RWPE2 (cell line): ENCODE results near the gene PPP1R7.

Source experiments
- ATAC-seq: fragments of 200-7000 bp; cut with Tn5 transposase; 3 replicates; pipeline ENCODE4 v1.9.1; 2021; ENCODE audit warnings: low read depth
- DNase-seq: peaks from one replicate; pipeline ENCODE4 v3.0.0-alpha.2; 2020; ENCODE audit warnings: low spot score
- H3K27ac ChIP-seq: fragments of 450-650 bp; 2 replicates; pipeline ENCODE4 v1.5.1; 2017; ENCODE audit warnings: mild to moderate bottlenecking; ENCODE audit not compliant: poor library complexity, severe bottlenecking
- H3K27me3 ChIP-seq: fragments of 250-450 bp; sonication (Bioruptor Pico); 2 replicates; pipeline ENCODE4 v1.5.1; 2021; ENCODE audit warnings: mild to moderate bottlenecking, moderate library complexity; ENCODE audit not compliant: insufficient read depth, poor library complexity, severe bottlenecking
- H3K36me3 ChIP-seq: fragments of 250-450 bp; sonication (Bioruptor Pico); 2 replicates; pipeline ENCODE4 v1.5.1; 2020; ENCODE audit warnings: low read depth, mild to moderate bottlenecking, moderate library complexity
- H3K4me1 ChIP-seq: fragments of 250-450 bp; sonication (Bioruptor Pico); 2 replicates; pipeline ENCODE4 v1.5.1; 2021; ENCODE audit warnings: mild to moderate bottlenecking, moderate library complexity; ENCODE audit not compliant: insufficient read depth, poor library complexity, severe bottlenecking
- H3K4me3 ChIP-seq: fragments of 250-450 bp; sonication (Bioruptor Pico); 2 replicates; pipeline ENCODE4 v1.5.1; 2021; ENCODE audit warnings: mild to moderate bottlenecking, moderate library complexity; ENCODE audit not compliant: severe bottlenecking
- H3K9me3 ChIP-seq: fragments of 250-450 bp; sonication (Bioruptor Pico); 2 replicates; pipeline ENCODE4 v1.5.1; 2021; ENCODE audit warnings: mild to moderate bottlenecking, moderate library complexity; ENCODE audit not compliant: severe bottlenecking
- TF ChIP-seq, protein P1 (sequence below): fragments of 450-650 bp; IDR thresholded peaks from one replicate; pipeline ENCODE4 v1.5.1; 2017; ENCODE audit warnings: mild to moderate bottlenecking, moderate library complexity; ENCODE audit not compliant: poor library complexity, severe bottlenecking

Gene PPP1R7

DNA sequence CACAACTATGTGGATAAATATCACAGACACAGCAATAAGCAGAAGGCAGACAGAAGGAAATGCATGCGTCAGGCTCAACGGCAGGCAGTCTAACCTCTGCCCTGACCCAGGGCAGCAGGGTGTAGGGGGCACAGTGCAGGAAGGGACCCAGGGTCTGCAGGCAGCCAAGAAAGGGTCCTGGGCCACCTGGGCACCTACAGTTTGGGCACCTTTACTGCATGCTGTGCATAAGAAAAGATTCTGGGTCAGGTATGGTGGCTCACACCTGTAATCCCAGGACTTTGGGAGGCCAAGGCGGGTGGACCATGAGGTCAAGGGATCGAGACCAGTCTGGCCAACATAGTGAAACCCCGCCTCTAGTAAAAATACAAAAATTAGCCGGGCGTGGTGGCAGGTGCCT is 18.7 kb upstream of the PPP1R7 start:
- TF ChIP-seq, protein P1, sequence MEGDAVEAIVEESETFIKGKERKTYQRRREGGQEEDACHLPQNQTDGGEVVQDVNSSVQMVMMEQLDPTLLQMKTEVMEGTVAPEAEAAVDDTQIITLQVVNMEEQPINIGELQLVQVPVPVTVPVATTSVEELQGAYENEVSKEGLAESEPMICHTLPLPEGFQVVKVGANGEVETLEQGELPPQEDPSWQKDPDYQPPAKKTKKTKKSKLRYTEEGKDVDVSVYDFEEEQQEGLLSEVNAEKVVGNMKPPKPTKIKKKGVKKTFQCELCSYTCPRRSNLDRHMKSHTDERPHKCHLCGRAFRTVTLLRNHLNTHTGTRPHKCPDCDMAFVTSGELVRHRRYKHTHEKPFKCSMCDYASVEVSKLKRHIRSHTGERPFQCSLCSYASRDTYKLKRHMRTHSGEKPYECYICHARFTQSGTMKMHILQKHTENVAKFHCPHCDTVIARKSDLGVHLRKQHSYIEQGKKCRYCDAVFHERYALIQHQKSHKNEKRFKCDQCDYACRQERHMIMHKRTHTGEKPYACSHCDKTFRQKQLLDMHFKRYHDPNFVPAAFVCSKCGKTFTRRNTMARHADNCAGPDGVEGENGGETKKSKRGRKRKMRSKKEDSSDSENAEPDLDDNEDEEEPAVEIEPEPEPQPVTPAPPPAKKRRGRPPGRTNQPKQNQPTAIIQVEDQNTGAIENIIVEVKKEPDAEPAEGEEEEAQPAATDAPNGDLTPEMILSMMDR = no peak

DNA sequence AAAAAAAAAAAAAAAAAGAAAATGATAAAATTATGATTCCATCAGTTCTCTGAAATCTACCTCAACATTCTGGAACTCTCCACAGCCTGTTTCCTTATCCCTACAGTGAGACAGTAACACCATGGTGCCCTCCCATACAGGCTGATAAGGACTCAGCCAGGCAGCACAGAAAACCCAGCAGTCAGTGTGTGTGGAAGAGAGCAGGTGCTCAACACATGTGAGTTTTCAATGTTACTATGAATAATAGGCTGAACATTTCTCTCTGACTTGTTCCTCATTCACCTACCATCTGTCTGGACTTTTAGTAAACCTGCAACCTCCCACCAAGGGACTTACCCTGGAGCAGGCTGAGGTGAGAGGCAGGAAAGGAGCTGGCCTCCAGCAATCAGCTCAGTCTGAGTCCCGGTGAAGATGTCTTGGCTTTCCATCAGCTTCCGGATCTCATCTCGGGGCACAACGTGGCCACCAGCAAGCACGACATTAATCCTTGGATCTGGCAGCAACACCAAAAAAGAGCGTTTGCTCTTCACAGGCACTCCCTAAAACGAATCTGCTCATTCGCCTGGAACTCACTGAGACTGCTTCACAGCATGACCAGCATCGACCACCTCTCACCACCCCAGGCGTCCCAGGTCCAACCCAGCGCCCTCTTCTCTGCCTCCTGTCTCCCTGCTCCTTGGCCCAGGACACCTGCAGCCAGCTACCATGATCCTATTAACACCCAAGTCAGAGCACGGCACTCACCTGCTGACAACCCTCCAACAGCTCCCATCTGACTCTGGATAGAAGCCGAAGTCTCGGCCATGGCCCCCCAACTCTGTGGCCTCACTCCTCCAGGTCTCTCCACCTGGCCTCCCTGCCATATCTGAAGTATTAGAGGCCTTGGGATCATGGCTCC is 17.5 kb upstream of the PPP1R7 start:
- Histone ChIP-seq H3K4me3 (no peak overlapping the region), H3K27ac (no peak overlapping the region), H3K27me3 (no peaks in the 10 kb centered on the region), H3K4me1 (no peaks in the 10 kb centered on the region), H3K36me3 (0 out of 2 replicates have a peak, but pooled peaks cover 3% of the 10 kb centered on the region), H3K9me3 (no peaks in the 10 kb centered on the region)
- DNase-seq = no peak
- no peak for ATAC-seq
- TF ChIP-seq, protein P1 = no peak

More for the DNA sequence above, 18.7 kb upstream of the PPP1R7 start:
- no peak for DNase-seq
- no peak for ATAC-seq
- H3K36me3 ChIP-seq = 0 out of 2 replicates have a peak, but pooled peaks cover 3% of the 10 kb centered on the region
- H3K4me1 ChIP-seq = no peaks in the 10 kb centered on the region
- no peak overlapping the region for H3K4me3 ChIP-seq
- H3K27ac ChIP-seq = no peak overlapping the region
- no peaks in the 10 kb centered on the region for H3K27me3 ChIP-seq
- H3K9me3 ChIP-seq = no peaks in the 10 kb centered on the region

- Histone ChIP-seq H3K27ac (no peak overlapping the region), H3K4me1 (no peaks in the 10 kb centered on the region), H3K27me3 (no peaks in the 10 kb centered on the region), H3K4me3 (no peak overlapping the region), H3K36me3 (0 out of 2 replicates have a peak, but pooled peaks cover 8% of the 10 kb centered on the region), H3K9me3 (no peaks in the 10 kb centered on the region)
- TF ChIP-seq, protein P1 = no peak
- DNase-seq (no peak), ATAC-seq (no peak)
Observed at GRCh38 chr2:241133436-241133820, 16.8 kb upstream of the PPP1R7 start.

DNA sequence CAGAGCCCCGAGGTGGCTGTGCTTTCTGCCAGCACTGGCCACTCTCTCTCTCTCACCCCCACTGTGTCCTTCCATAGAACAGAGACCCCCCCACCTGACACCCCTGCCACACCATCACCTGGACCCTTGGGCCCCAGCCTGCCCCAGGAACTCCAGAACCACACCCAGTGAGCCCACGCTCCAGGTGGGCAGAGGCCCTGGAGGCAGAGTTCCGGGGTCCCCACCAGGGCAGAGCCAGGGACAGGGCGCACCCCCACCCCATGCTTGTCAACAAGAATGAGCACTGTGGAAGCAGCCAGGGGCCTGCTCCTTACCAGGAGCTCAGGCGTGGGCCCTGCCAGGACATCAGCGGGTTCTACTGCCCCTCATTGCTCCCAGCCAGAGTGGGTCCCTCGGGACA is 15.6 kb upstream of the PPP1R7 start:
- H3K4me3 ChIP-seq = no peak overlapping the region
- no peak for ATAC-seq
- H3K27me3 ChIP-seq = no peaks in the 10 kb centered on the region
- DNase-seq = no peak
- H3K9me3 ChIP-seq = no peaks in the 10 kb centered on the region
- H3K4me1 ChIP-seq = no peaks in the 10 kb centered on the region
- H3K27ac ChIP-seq = no peak overlapping the region
- TF ChIP-seq, protein P1 = no peak
- H3K36me3 ChIP-seq = peaks cover 12% of the 10 kb centered on the region; the same call in 1 of the 2 replicates

GRCh38 chr2:241135737-241136136 is 14.5 kb upstream of the PPP1R7 start:
- ATAC-seq (no peak), DNase-seq (no peak)
- Histone ChIP-seq H3K9me3 (no peaks in the 10 kb centered on the region), H3K27ac (no peak overlapping the region), H3K4me1 (no peaks in the 10 kb centered on the region), H3K4me3 (no peak overlapping the region), H3K36me3 (peaks cover 14% of the 10 kb centered on the region; the same call in 1 of the 2 replicates), H3K27me3 (no peaks in the 10 kb centered on the region)
- TF ChIP-seq, protein P1 = no peak
